Heart left ventricle (tissue), 16 donors: ENCODE measurements around the gene LTB. TPM values are rescaled to one million over a fixed set of nuclear protein-coding genes. Genes with fewer than 3 reads are reported as not detected.

Experiments used
- ATAC-seq, 4 donors: fragments of 200-7000 bp; cut with Tn5 transposase; one replicate each; pipeline ENCODE4 v1.9.1; 2020 to 2022; ENCODE audit warnings: moderate library complexity in 4 of 4, mild to moderate bottlenecking in 3 of 4, moderate number of reproducible peaks in 1 of 4
- DNase-seq, 5 donors: peaks; one replicate each; pipeline ENCODE4 v3.0.0-alpha.2; 2020
- H3K27ac ChIP-seq, 12 donors: fragments of 200-600 bp; sonication (generic) in 4 of 12; one replicate each; pipeline versions ENCODE4 v1.5.0 to v1.8.0; 2016 to 2022; ENCODE audit warnings: mild to moderate bottlenecking in 2 of 12
- H3K27me3 ChIP-seq, 9 donors: fragments of 200-600 bp; sonication (generic) in 2 of 9; one replicate each; pipeline versions ENCODE4 v1.5.1 to v1.8.0; 2016 to 2022; ENCODE audit warnings: mild to moderate bottlenecking in 3 of 9
- H3K36me3 ChIP-seq, 9 donors: fragments of 200-600 bp; sonication (generic) in 2 of 9; one replicate each; pipeline versions ENCODE4 v1.5.0 to v1.8.0; 2018 to 2022; ENCODE audit warnings: mild to moderate bottlenecking in 2 of 9
- H3K4me1 ChIP-seq, 12 donors: fragments of 200-600 bp; sonication (generic) in 4 of 12; one replicate each; pipeline versions ENCODE4 v1.5.0 to v1.8.0; 2016 to 2022; ENCODE audit warnings: mild to moderate bottlenecking in 3 of 12
- H3K4me3 ChIP-seq, 12 donors: fragments of 200-600 bp; sonication (generic) in 4 of 12; one replicate each; pipeline versions ENCODE4 v1.5.0 to v1.8.0; 2017 to 2022; ENCODE audit warnings: mild to moderate bottlenecking in 9 of 12, moderate library complexity in 4 of 12
- H3K9me3 ChIP-seq, 12 donors: fragments of 200-600 bp; sonication (generic) in 4 of 12; one replicate each; pipeline versions ENCODE4 v1.5.0 to v1.8.0; 2016 to 2022; ENCODE audit warnings: mild to moderate bottlenecking in 1 of 12
- CTCF ChIP-seq, 12 donors: fragments of 200-600 bp; sonication (generic) in 4 of 12; IDR thresholded peaks; one replicate each; pipeline versions ENCODE4 v1.5.0 to v1.8.0; 2018 to 2022; ENCODE audit warnings: antibody characterized with exemption in 12 of 12, mild to moderate bottlenecking in 5 of 12
- POLR2A ChIP-seq, 2 donors: fragments of 450-650 bp; IDR thresholded peaks; one replicate each; pipeline ENCODE4 v1.6.1; 2017; ENCODE audit warnings: antibody characterized with exemption in 2 of 2, mild to moderate bottlenecking in 2 of 2, moderate library complexity in 2 of 2
- WGBS, 4 donors: extraction: QIAGEN DNeasy Blood & Tissue Kit in 2 of 4; methylation state at CpG; one replicate each; pipeline versions ENCODE4 v1.1.5 to v1.1.7; 2013 to 2018; 5-methylcytosine and 5-hydroxymethylcytosine counted together
- intact Hi-C, 10 donors: fragments of 100-400 bp; cut with DNase I; formaldehyde crosslinking; loops; one replicate each; pipeline versions ENCODE4 v1.11.1 to v1.14.2; 2022
- long read RNA-seq, 3 donors: library from polyadenylated mRNA; unstranded; transcript quantifications; one replicate each; pipeline ENCODE4 v2.0.0, GENCODE V29; 2020 to 2021
- polyA plus RNA-seq, 2 donors: library from polyadenylated mRNA; stranded (reverse); fragments of 200-250 nt; gene quantifications; one replicate each; pipeline ENCODE4 v1.2.3, GENCODE V29; 2013
- total RNA-seq, 9 donors: library from RNA; depleted of rRNA in 2 of 9; stranded (reverse); fragments of >200 nt in 2 of 9; fragmentation: NEBNext Ultra II Directional in 3 of 9; extraction: Animal tissue kit (Norgen Biotek cat#: 25700) in 3 of 9; gene quantifications; one replicate each; pipeline versions ENCODE4 v1.1.0 to v1.2.4, GENCODE V29; 2016 to 2023
- donor health status: ischemic (EF 13 %, LVEDD 7.1; RV severe dilation, severe dysfunction).
- donor health status: healthy with polysubstance abuse.
- donor health status: DM: no; HTN: yes; CAD: no.
- donor health status: DM: no; HTN: no; CAD: no.
- donor health status: ischemic (EF 25% LVEDD 6.9; RV normal size, moderate dysfunction).
- donor health status: ischemic (EF 25% LVEDD 5.7; RV mildly dilated, moderate dysfunction).
- donor health status: healthy.
- donor health status: DM: yes; HTN: yes; CAD: no.
- donor health status: ischemic (EF 35%, LVEDD 5.7; RV mildly dilated, moderate dysfunction).
- donor health status: nonischemic (EF 11% LVEDD 7.7; RV severe dilation, severe dysfunction).
- donor health status: DM: yes; HTN: yes; CAD: no.
- donor health status: PGD.
- donor health status: ischemic (EF 29% LVEDD 5.4; RV normal size, mild dysfunction).
- donor health status: nonischemic (EF 23%, LVEDD 6.1; RV moderate dilation, normal function).

The LTB gene
- total RNA-seq = 10 to 100 TPM in 1 of 9 donors, 1 to 10 TPM in 2, under 1 TPM in 2, not detected in 4; 0.30 to 15.6 (median 1.0) TPM
- under 1 TPM; 0.50 to 0.72 TPM for polyA plus RNA-seq
- long read RNA-seq, donor 1, partial matches to known transcripts = 0 of 2 reads
- long read RNA-seq, donor 1, other reads (novel, unspliced or antisense) = 0 of 2 reads
- long read RNA-seq, donor 2 = 0 reads
- long read RNA-seq, donor 3 = 0 reads

- Histone ChIP-seq H3K36me3 (peaks cover 0 to 6% (median 0%) of the 10 kb centered on the region in 9 donors), H3K9me3 (no peaks in the 10 kb centered on the region), H3K27me3 (no peaks in the 10 kb centered on the region), H3K4me1 (peaks cover 0 to 83% (median 16%) of the 10 kb centered on the region in 12 donors), H3K4me3 (peak within 1 kb of the TSS; percentile 67 to 98 (median 84)), H3K27ac (peak within 1 kb of the TSS; percentile 71 to 95 (median 85))
- intact Hi-C loops = loop anchor here in 7 of 10 donors (2.0 to 5.0 kb wide), 2 partner anchors 15 to 35 kb away; partner anchors contain the start of genes ATP6V1G2 (in 7 of the 7) and NFKBIL1 (in 7 of the 7)
- TF ChIP-seq POLR2A (IDR thresholded peaks at IDR 0.05) (no peak), CTCF (IDR thresholded peaks at IDR 0.05) (no peak)
- ATAC-seq (no peak), DNase-seq (peak in 1 of 5 donors; percentile 32)
- 60 to 100% (median 71%) methylated on average over 1 to 3 of the region's 3 CpGs for WGBS, 4 donors
Observed at GRCh38 chr6:31582230-31582643, at the start of gene LTB. LTB (minus strand) TSS chr6:31582424; CDS start chr6:31582417, 7 bp downstream.

- peaks cover 5 to 100% (median 100%) of the 10 kb centered on the region in 9 donors for H3K36me3 ChIP-seq
- peaks cover 0 to 4% (median 0%) of the 10 kb centered on the region in 12 donors for H3K4me1 ChIP-seq
- peak in 3 of 4 donors; percentile 10 to 20 (median 18) for ATAC-seq
- no peaks in the 10 kb centered on the region for H3K9me3 ChIP-seq
- intact Hi-C loops = no loop called here
- no peaks in the 10 kb centered on the region for H3K27me3 ChIP-seq
- H3K27ac ChIP-seq = no peak overlapping the region
- no peak for TF ChIP-seq POLR2A (IDR thresholded peaks at IDR 0.05)
- TF ChIP-seq CTCF (IDR thresholded peaks at IDR 0.05) = no peak
- H3K4me3 ChIP-seq = no peak overlapping the region
- DNase-seq = no peak
- WGBS, 4 donors = 88 to 91% (median 90%) methylated on average over 27 to 32 of the region's 32 CpGs
Observed at GRCh38 chr6:31631681-31632278, 49.6 kb upstream of the LTB start.

- no peaks in the 10 kb centered on the region for H3K27me3 ChIP-seq
- H3K27ac ChIP-seq = no peak overlapping the region
- ATAC-seq = peak in 2 of 4 donors; percentile 7 to 11
- peaks cover 7 to 100% (median 100%) of the 10 kb centered on the region in 9 donors for H3K36me3 ChIP-seq
- TF ChIP-seq POLR2A (IDR thresholded peaks at IDR 0.05) = no peak
- TF ChIP-seq CTCF (IDR thresholded peaks at IDR 0.05) = no peak
- no peak overlapping the region for H3K4me3 ChIP-seq
- no peaks in the 10 kb centered on the region for H3K9me3 ChIP-seq
- intact Hi-C loops = no loop called here
- no peak for DNase-seq
- peaks cover 0 to 4% (median 0%) of the 10 kb centered on the region in 12 donors for H3K4me1 ChIP-seq
- 81 to 89% (median 86%) methylated on average over 15 to 16 of the region's 16 CpGs for WGBS, 4 donors
Observed at GRCh38 chr6:31631209-31631608, 49.0 kb upstream of the LTB start.

GRCh38 chr6:31630177-31630934, 48.1 kb upstream of the LTB start:
- H3K27me3 ChIP-seq = no peaks in the 10 kb centered on the region
- no peak overlapping the region for H3K4me3 ChIP-seq
- intact Hi-C loops = no loop called here
- no peak overlapping the region for H3K27ac ChIP-seq
- 90 to 93% (median 92%) methylated on average over 25 of the region's 25 CpGs for WGBS, 4 donors
- ATAC-seq = no peak
- peaks cover 0 to 4% (median 0%) of the 10 kb centered on the region in 12 donors for H3K4me1 ChIP-seq
- H3K9me3 ChIP-seq = no peaks in the 10 kb centered on the region
- H3K36me3 ChIP-seq = peaks cover 7 to 100% (median 100%) of the 10 kb centered on the region in 9 donors
- no peak for DNase-seq
- no peak for TF ChIP-seq CTCF (IDR thresholded peaks at IDR 0.05)
- TF ChIP-seq POLR2A (IDR thresholded peaks at IDR 0.05) = no peak
